Activated CD8-positive, alpha-beta T cell treated with anti-CD3 and anti-CD28 coated beads for 36 hours (primary cell): ENCODE measurements around the gene DNHD1. TPM values are rescaled to one million over a fixed set of nuclear protein-coding genes. Genes with fewer than 3 reads are reported as not detected.
A peak's percentile ranks its signal among the peaks of the same experiment; 100 is the strongest.

ENCODE experiments used
- ATAC-seq: fragments of 200-7000 bp; cut with Tn5 transposase; one replicate; pipeline ENCODE4 v1.10.0; 2021; ENCODE audit warnings: mild to moderate bottlenecking, moderate library complexity
- CTCF ChIA-PET: fragments of 350-600 bp; sonication (Branson Sonifier 250); formaldehyde crosslinking; loops from one replicate; lab custom pipeline; 2021; ENCODE audit warnings: antibody characterized with exemption; lab: Charles Lee
- POLR2A ChIA-PET: fragments of 350-600 bp; sonication (Branson Sonifier 250); formaldehyde crosslinking; loops from one replicate; lab custom pipeline; 2021; ENCODE audit warnings: antibody characterized with exemption; lab: Charles Lee
- DNase-seq: peaks from one replicate; pipeline ENCODE4 v3.0.0-alpha.2; 2020
- H3K27ac Mint-ChIP-seq: one replicate; pipeline ENCODE4 v1.8.0; 2021; ENCODE audit warnings: mild to moderate bottlenecking, mixed read lengths
- H3K27me3 Mint-ChIP-seq: one replicate; pipeline ENCODE4 v1.8.0; 2021; ENCODE audit warnings: mixed read lengths
- H3K36me3 Mint-ChIP-seq: one replicate; pipeline ENCODE4 v1.8.0; 2021; ENCODE audit warnings: low read depth, mixed read lengths
- H3K4me1 Mint-ChIP-seq: one replicate; pipeline ENCODE4 v1.8.0; 2021; ENCODE audit warnings: low read depth, mixed read lengths
- H3K4me3 Mint-ChIP-seq: one replicate; pipeline ENCODE4 v1.8.0; 2021; ENCODE audit warnings: mild to moderate bottlenecking, moderate library complexity, mixed read lengths
- H3K9me3 Mint-ChIP-seq: one replicate; pipeline ENCODE4 v1.8.0; 2021; ENCODE audit warnings: mixed read lengths
- CTCF ChIP-seq: fragments of 200-600 bp; IDR thresholded peaks from one replicate; pipeline ENCODE4 v1.8.0; 2022; ENCODE audit warnings: antibody characterized with exemption, mild to moderate bottlenecking
- intact Hi-C: fragments of 100-400 bp; cut with micrococcal nuclease; formaldehyde crosslinking; loops from one replicate; pipeline ENCODE4 v1.10.0; 2022
- total RNA-seq, 2 experiments: library from RNA; stranded (reverse); gene quantifications; one replicate each; pipeline ENCODE4 v1.2.3, GENCODE V29; 2021

DNHD1 gene
- total RNA-seq, 2 experiments from 2014 or later = 27.5 to 28.2 TPM

- DNase-seq (no peak), ATAC-seq (no peak)
- intact Hi-C loops = no loop called here
- H3K4me1 Mint-ChIP-seq = no peaks in the 10 kb centered on the region
- CTCF ChIA-PET = interaction anchor here (1.0 to 2.1 kb wide), 4 partner anchors 15 to 96 kb away, joined by 3 to 9 read pairs (median 6); no protein-coding TSS in a partner anchor
- no peak overlapping the region for H3K4me3 Mint-ChIP-seq
- no peaks in the 10 kb centered on the region for H3K9me3 Mint-ChIP-seq
- no peak overlapping the region for H3K27ac Mint-ChIP-seq
- H3K27me3 Mint-ChIP-seq = no peaks in the 10 kb centered on the region
- POLR2A ChIA-PET = interaction anchor here (0.7 to 0.9 kb wide), 2 partner anchors 14 to 22 kb away, joined by 3 read pairs; partner anchors contain the start of genes ARFIP2 and TIMM10B
- no peak for TF ChIP-seq CTCF
- H3K36me3 Mint-ChIP-seq = no peaks in the 10 kb centered on the region
Observed at GRCh38 chr11:6459099-6459450, 38.0 kb upstream of the DNHD1 start.

GRCh38 chr11:6468712-6469495, 28.2 kb upstream of the DNHD1 start:
- no peak for TF ChIP-seq CTCF
- CTCF ChIA-PET = interaction anchor here (2.0 to 3.0 kb wide), 3 partner anchors 25 to 106 kb away, joined by 6 to 21 read pairs (median 14); no protein-coding TSS in a partner anchor
- H3K27ac Mint-ChIP-seq = no peak overlapping the region
- intact Hi-C loops = no loop called here
- DNase-seq (peak; percentile 45), ATAC-seq (peak; percentile 67)
- no peaks in the 10 kb centered on the region for H3K36me3 Mint-ChIP-seq
- H3K4me1 Mint-ChIP-seq = peaks cover 9% of the 10 kb centered on the region
- no peaks in the 10 kb centered on the region for H3K9me3 Mint-ChIP-seq
- H3K4me3 Mint-ChIP-seq = no peak overlapping the region
- POLR2A ChIA-PET = interaction anchor here (1.0 kb wide), 1 partner anchor 23 kb away, joined by 3 read pairs; no protein-coding TSS in a partner anchor
- no peaks in the 10 kb centered on the region for H3K27me3 Mint-ChIP-seq

DNA sequence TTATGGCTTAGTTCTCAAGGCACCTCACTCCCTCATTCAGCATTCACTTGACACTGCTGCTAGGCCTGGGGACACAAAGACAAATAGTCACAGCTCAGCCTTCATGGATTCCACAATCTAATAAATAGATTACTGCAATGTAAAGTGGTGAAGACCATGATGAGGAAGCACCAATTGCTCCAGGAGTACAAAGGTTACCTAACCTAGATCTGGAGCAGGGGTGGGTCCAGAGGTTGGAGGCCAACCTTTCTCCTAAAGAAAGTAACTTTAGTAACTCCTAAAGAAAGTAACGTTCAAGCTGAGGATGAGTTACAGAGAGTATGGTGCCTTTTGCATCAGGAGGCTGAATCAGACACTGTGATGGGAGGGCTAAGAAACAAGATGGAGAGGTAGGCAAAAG, 27.5 kb upstream of the DNHD1 start:
- no peaks in the 10 kb centered on the region for H3K36me3 Mint-ChIP-seq
- no peak overlapping the region for H3K27ac Mint-ChIP-seq
- POLR2A ChIA-PET = interaction anchor here (1.0 kb wide), 1 partner anchor 23 kb away, joined by 3 read pairs; no protein-coding TSS in a partner anchor
- no peak overlapping the region for H3K4me3 Mint-ChIP-seq
- ATAC-seq (no peak), DNase-seq (no peak)
- no peaks in the 10 kb centered on the region for H3K9me3 Mint-ChIP-seq
- no peaks in the 10 kb centered on the region for H3K27me3 Mint-ChIP-seq
- TF ChIP-seq CTCF = no peak
- CTCF ChIA-PET = interaction anchor here (2.0 to 3.0 kb wide), 3 partner anchors 26 to 107 kb away, joined by 6 to 21 read pairs (median 14); no protein-coding TSS in a partner anchor
- intact Hi-C loops = no loop called here
- peaks cover 9% of the 10 kb centered on the region for H3K4me1 Mint-ChIP-seq

DNA sequence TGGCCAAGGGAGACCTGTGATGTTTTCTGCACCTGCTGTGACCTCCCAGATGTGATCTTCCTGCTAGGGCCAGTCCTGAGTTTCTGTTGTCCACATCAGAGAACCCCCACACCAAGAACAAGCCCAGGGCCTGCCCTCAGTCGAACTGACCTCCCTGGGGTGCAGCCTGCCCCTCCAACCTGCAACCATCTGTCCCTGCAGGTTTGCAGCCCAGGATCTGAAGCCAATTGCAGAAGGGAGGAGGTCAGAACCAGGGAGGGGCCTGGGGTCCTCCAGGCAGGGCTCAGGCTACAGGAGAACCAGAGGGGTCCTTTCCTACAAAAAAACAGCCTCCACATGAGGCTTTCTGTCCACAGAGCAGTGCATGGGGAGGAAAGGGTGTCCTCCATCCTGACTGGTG, 24.1 kb upstream of the DNHD1 start:
- ChIA-PET POLR2A (interaction anchor here (0.6 to 2.8 kb wide), 6 partner anchors 11 to 269 kb away, joined by 3 to 17 read pairs (median 3); no protein-coding TSS in a partner anchor), CTCF (interaction anchor here (1.1 to 7.7 kb wide), 8 partner anchors 9 to 120 kb away, joined by 4 to 41 read pairs (median 8); partner anchors contain the start of gene HPX)
- H3K4me1 Mint-ChIP-seq = peaks cover 9% of the 10 kb centered on the region
- intact Hi-C loops = no loop called here
- ATAC-seq (no peak), DNase-seq (no peak)
- no peak for TF ChIP-seq CTCF
- peaks cover 8% of the 10 kb centered on the region for H3K36me3 Mint-ChIP-seq
- no peak overlapping the region for H3K27ac Mint-ChIP-seq
- H3K27me3 Mint-ChIP-seq = no peaks in the 10 kb centered on the region
- no peaks in the 10 kb centered on the region for H3K9me3 Mint-ChIP-seq
- peak overlapping the region; percentile 50 for H3K4me3 Mint-ChIP-seq
